DMS 273 (cell line): ENCODE measurements around the gene ALKBH5.

Source experiments
- DNase-seq: peaks from one replicate; lab custom pipeline; 2025; ENCODE audit not compliant: unreplicated experiment; lab: John Stamatoyannopoulos, UW

ALKBH5 gene

DNA sequence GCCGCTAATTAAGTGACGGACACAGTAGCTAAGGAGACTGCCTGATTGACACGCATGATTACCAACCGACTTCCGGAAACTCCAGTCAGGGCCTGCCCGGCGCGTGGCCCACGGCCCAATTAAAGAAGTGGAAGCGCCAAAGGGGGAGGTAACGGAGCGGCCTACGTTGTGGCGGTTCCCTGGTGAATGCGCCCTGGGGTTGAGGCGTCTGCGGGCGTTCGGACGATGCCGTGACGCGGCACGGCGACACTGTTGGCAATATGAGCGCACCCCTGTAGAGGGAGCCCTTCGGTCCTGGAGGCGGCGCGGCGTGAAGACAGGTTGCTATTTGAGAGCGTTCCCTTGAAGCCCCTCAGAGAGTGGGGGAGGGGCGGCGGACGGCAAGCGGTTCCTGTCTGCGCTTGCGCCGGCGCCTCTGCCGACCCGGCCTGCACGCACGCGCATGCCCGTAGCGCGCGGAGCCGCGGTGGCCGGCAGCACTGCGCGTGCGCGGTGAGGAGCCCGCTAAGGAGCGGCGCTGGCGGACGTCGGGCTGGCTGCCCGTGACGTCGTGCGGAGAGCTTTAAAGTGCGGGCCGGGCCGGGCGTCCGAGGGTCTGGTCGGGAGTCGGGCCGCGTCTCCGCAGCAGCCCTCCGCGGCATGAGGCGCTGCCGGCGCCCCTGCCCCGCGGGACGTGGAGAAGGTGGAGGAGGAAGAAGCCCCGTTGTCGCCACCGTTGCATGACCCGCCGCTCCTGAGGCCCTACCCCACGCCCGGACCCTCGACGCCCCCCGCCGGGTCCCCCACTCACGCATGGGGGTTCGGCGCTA is at the start of gene ALKBH5:
Gene ALKBH5 (plus strand): TSS at position 495 of the 809 bp plus-strand sequence. CDS start 416 bp downstream, outside the sequence.
- peak; percentile 98 for DNase-seq

DNA sequence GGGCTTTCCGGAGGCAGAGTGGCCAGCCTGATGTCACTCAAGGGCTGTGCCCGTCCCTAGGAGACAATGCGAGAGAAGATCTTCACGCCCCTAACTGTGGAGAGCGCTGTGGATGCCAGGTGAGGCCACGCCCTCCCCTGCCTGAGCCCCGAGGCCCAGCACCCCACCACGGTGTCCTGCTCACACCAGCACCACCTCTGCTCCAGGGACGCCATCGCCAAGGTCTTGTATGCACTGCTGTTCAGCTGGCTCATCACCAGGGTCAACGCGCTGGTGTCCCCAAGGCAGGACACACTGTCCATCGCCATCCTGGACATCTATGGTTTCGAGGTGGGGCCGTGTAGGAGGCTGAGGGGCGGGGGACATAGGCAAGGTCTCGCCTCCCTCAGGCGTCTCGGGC is 47.3 kb upstream of the ALKBH5 start:
- DNase-seq: no peak

GRCh38 chr17:18138065-18138749 is 45.4 kb upstream of the ALKBH5 start:
- no peak for DNase-seq

- DNase-seq: no peak
These were observed 44.5 kb upstream of the ALKBH5 start for GRCh38 chr17:18139092-18139491.

- DNase-seq: no peak
These were observed 44.1 kb upstream of the ALKBH5 start for GRCh38 chr17:18139498-18139897.

- DNase-seq: peak; percentile 27
These were observed 43.7 kb upstream of the ALKBH5 start for GRCh38 chr17:18139949-18140348.

- DNase-seq: no peak
These were observed 43.0 kb upstream of the ALKBH5 start for GRCh38 chr17:18140648-18141047.

DNA sequence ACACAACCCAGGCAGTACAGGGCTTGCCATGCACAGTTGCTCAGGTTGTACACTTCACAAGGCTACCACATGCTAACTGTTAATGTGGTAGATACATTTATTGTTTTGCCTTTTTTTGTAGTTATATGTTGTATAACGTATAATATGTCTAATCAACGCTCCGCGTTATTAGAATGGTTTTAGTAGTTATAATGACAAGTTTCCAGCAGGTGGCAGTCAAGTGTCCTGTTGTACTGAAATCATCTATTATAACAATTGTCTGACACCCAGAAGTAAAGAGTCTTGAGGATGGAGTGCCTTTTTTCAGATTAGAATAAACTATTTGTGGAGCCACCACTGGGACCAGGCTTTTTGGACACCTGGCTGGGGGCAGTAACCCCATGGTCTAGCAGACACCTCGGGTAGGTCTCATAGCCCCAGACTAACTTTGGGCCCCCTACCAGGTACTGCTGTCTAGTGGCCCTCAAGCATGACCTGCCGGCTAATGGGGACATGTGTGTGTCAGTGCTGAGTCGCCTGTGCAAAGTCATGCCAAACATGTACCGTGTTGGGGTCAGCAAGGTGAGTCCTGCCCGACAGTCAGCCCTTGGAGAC is 42.3 kb upstream of the ALKBH5 start:
- peak; percentile 76 for DNase-seq

- no peak for DNase-seq
These were observed 41.2 kb upstream of the ALKBH5 start for GRCh38 chr17:18142417-18142816.

GRCh38 chr17:18143044-18143936 is 40.3 kb upstream of the ALKBH5 start:
- peak; percentile 63 for DNase-seq

DNA sequence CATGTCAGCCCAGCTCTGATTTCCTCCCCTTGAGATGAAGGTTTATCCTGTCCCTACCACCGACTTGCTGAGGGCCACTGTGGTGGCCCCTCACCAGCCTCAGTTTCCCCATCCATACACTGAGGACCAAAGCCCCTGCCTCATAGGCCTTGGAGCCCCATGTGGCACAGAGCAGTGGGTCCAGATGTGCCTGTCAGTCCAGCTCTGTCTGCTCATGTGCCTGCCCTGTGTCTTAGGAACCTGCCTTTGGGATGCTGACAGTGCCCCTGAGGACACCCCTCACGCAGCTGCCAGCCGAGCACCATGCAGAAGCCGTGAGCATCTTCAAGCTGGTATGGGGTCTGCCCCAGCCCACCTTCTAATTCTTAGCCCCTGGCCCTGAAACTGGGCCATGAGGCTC is 39.4 kb upstream of the ALKBH5 start:
- DNase-seq: no peak

- no peak for DNase-seq
These were observed 38.8 kb upstream of the ALKBH5 start for GRCh38 chr17:18144855-18145254.

DNA sequence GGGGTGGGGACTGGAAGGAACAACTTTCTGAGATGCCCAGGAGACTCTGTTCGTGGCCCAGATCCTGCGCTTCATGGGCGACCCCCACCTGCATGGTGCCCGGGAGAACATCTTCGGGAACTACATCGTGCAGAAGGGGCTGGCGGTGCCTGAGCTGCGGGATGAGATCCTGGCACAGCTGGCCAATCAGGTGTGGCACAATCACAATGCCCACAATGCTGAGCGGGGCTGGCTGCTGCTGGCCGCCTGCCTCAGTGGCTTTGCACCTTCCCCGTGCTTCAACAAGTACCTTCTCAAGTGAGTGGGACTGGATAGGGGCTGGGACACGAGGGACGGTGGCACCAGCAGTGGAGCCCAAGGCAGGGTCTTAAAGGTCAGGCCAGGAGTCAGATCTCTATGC is 37.8 kb upstream of the ALKBH5 start:
- DNase-seq: no peak

GRCh38 chr17:18146259-18146658 is 37.4 kb upstream of the ALKBH5 start:
- DNase-seq: no peak

- no peak for DNase-seq
These were observed 36.6 kb upstream of the ALKBH5 start for GRCh38 chr17:18146980-18147379.

DNA sequence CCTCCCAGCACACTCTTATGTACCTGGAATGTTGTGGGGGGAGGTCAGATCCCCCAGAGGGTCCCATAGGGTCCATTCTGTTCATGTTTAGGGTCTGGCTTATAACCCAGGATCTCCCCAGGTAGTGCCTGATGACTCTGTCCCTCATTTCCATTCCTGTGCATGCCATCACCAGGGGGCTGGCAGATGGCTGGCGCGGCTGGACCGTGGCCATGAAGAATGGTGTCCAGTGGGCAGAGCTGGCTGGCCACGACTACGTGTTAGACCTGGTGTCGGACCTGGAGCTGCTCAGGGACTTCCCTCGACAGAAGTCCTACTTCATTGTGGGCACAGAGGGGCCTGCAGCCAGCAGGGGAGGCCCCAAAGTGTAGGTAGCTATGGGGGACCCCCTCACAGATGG is 35.0 kb upstream of the ALKBH5 start:
- no peak for DNase-seq

- DNase-seq: no peak
These were observed 32.3 kb upstream of the ALKBH5 start for GRCh38 chr17:18151290-18151689.

DNA sequence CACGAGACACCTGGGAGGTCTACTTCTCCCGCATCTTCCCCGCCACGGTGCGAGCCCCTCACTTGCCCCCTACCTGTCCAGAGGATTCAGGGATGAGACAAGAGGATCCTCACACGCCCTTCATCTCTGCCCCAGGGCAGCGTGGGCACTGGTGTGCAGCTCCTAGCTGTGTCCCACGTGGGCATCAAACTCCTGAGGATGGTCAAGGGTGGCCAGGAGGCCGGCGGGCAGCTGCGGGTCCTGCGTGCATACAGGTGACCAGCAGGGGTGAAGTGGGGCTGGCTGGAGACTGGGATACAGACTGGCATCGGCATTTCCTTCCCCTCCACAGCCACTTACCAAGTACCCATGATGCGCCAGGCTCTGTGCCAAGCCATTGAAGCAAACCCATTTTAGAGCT is 28.4 kb upstream of the ALKBH5 start:
- DNase-seq: no peak

GRCh38 chr17:18156171-18156975 is 27.3 kb upstream of the ALKBH5 start:
- peak; percentile 13 for DNase-seq

DNA sequence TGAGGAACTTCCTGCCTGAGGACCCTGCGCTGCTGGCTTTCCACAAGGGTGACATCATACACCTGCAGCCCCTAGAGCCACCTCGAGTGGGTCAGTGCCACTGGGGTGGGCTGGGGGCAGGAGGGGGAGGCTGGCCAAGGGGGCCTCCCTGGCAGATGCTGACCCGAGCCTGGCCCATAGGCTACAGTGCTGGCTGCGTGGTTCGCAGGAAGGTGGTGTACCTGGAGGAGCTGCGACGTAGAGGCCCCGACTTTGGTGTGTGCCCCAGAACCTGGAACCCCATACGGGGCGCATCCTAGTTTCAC is 26.7 kb upstream of the ALKBH5 start:
- DNase-seq: no peak
